DMS79 treated with DMSO at 0.1 percent for 48 hours (cell line): ENCODE results near the gene ZC3HAV1L.
"Not testable (repeated sequence)": the region's sequence is repeated elsewhere in the genome, so short reads cannot be mapped to it uniquely, and the experiment has no call there.

Experiments used
- DNase-seq: peaks from one replicate; lab custom pipeline; 2025; lab: John Stamatoyannopoulos, UW

ZC3HAV1L gene

GRCh38 chr7:139035586-139036353 is at the start of gene ZC3HAV1L:
Gene ZC3HAV1L (minus strand): TSS chr7:139036042. CDS start chr7:139036017, 25 bp downstream.
- DNase-seq = peak; percentile 50

- DNase-seq = no peak
These were observed 48.9 kb upstream of the ZC3HAV1L start for GRCh38 chr7:139084709-139085108.

DNA sequence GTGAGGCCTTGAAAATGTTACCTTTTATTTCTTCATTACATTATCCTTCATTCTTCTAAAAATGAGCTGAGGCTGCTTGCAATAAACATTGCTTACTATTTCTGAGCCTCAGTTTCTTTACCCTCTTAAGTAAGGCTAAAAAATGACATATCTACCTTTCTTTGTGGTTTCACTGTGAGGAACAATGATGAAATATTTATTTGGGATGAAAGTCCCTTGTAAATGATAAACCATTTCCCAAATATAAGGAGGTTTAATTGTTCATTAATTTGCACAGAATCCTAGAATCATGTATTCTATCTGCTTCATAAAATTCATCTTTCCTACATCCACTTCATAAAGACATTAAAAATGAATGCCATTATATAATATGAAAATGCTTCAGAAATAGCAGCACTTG is 45.7 kb upstream of the ZC3HAV1L start:
- DNase-seq = no peak

DNA sequence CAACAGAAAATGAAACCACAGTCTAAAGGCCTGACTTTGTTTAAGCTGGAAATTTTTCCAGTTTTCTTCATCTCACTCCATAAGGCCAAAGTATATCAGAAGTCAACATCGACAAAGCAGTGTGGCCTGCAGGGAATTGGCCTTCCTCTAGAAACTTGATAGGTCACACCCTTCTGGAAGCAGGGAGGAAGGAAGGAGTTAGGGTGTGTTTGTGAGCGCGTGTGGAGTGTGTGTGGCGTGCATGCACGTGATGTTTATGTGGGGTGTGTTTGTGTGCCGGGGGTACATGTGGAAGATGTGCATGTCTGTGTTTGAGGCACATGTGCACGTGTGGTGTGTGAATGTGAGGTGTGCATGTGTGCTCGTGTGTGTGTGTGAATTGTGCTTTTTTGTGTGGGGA is 45.1 kb upstream of the ZC3HAV1L start:
- no peak for DNase-seq

GRCh38 chr7:139079861-139080260 is 44.0 kb upstream of the ZC3HAV1L start:
- no peak for DNase-seq

GRCh38 chr7:139078911-139079310 is 43.1 kb upstream of the ZC3HAV1L start:
- no peak for DNase-seq

- DNase-seq = no peak
These were observed 42.6 kb upstream of the ZC3HAV1L start for GRCh38 chr7:139078399-139078798.

DNA sequence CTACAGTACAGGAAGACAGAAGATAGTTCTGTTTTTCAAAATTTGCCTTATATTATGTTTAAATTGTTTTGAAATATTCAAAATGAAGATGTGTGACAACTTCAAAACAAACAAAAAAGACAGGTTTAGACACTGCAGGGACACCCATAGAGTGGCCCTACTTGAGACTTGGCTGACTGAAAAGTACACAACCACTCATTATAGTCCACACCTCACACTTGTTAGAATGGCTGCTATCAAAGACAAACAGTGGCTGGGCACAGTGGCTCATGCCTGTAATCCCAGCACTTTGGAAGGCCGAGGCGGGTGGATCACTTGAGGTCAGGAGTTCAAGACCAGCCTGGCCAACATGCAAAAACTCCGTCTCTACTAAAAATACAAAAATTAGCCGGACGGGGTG is 41.9 kb upstream of the ZC3HAV1L start:
- DNase-seq = not testable (repeated sequence)

- no peak for DNase-seq
These were observed 40.2 kb upstream of the ZC3HAV1L start for GRCh38 chr7:139075871-139076686.

DNA sequence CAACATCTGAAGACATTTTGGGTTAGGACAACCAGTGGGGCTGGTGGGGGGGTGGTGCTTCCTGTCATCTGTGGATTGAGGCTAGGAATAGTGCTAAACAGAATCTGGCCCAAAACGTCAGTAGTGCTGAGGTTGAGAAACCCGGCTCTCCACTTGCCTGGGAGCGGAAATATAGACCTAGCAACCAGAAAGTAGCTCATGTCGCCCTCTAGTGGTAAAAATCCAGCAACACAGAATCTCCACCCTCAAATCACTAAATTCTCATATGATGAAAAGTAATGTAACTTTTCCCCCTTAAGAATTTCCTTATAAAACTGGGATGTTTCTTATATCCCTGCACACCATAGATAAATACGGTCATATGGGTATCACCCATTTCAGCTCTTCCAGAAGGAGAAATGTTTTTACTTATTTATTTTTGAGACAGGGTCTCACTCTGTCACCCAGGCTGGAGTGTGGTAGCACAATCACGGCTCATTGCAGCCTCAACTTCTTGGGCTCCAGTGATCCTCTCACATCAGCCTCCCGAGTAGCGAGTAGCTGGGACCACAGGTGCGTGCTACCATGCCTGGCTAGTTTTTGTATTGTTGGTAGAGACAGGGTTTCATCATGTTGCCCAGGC is 39.3 kb upstream of the ZC3HAV1L start:
- peak; percentile 70 for DNase-seq

GRCh38 chr7:139072796-139073195 is 37.0 kb upstream of the ZC3HAV1L start:
- DNase-seq = no peak

DNA sequence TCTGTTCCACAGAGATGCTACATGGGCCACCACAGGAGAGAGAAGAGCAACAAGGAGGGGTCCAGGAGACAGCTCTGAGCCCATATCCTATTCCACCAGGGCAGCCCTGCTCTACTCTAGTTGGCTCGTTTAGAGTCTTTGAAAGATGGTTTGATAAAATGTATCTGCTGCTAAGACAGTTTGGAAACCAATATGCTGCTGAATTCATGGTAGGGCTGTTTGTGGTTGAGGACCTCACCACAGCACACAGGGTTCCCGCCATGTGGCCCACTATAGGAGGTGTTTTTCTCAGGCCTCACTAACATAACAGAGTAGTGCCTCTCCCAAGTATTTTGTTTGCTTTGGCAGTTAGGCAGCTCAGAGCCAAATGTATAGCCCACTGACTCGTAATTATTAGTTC is 35.8 kb upstream of the ZC3HAV1L start:
- DNase-seq = no peak

DNA sequence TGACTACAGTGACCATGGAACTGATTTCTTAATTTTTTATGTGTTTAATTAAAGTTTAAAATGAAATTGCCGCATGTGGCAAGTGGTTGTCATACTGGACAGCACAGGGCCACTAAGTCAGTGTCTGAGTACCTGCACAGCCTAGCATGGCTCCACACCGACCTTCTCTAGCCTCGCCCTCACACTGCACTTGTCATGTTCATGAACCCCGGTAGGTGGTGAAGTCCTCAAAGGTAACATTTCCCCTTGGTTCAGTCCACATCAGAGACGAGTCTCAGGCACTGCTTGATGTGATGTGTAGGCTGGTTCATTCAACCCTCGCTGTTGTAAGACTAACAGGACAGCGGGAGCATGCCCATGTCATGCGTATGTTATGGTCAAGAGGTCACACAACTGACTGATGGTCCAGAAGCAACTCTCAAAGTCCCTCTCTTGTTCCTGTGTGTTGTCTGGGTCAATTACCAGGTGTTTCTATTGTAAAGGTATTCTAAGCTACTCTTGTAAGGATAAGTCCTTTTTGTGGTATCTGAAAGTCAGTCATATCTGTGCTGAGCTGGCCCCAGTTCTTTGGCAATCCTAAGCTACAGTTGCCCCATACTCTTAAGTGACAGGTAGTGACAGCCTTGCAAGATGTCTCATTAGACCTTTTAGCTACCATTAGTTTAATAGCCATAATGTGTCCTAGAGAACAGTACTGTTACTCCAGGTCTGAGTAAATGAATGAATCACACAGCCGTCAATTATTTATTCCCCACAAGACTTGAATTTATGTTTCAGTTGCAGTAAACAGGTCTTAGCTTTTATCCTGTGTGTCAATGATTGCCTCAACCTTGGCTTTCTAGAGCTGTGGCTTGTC is 32.9 kb upstream of the ZC3HAV1L start:
- DNase-seq = no peak

- DNase-seq = no peak
These were observed 30.5 kb upstream of the ZC3HAV1L start for GRCh38 chr7:139066315-139066714.

DNA sequence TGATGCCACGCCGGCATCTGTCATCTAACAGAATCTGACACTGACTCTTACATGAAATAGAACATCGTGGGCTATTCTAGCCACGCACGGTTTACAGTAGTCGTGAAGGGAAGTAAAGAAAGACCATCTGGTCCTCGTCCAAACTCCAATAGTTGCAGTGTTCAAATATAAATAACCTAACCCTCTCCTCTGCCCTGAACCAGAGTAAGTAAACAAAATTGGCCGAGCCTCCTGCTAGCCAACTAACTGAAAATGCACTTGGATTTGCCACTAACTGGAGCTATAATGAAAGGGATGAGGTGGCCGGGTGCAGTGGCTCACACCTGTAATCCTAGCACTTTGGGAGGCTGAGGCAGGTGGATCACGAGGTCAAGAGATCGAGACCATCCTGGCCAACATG is 29.5 kb upstream of the ZC3HAV1L start:
- DNase-seq = no peak

- no peak for DNase-seq
These were observed 25.6 kb upstream of the ZC3HAV1L start for GRCh38 chr7:139061416-139061815.

DNA sequence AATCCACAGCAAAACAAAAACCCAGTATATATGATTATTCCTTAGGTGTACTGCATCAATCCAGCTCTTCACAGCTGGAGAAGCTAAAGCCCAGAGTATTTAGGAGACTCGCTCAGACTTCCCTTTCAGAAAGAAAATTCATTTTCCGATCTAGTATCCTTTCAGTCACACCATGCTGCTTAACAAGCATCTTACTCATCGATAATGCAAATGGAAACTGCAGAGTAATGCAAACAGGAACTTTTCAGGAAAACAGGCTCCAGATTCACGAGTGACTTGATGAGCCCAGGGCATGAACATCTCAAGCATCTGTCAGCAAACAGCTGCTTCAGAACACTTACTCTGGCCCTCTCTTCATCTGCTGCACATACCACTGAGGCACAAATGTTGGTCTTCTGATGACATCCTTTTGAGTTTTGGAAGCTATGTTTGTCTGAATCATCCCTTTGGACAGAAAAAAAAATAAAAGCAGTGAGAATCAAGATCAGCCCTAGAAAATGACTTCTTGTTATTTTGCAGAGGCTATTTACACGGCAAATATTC is 24.9 kb upstream of the ZC3HAV1L start:
- no peak for DNase-seq

GRCh38 chr7:139059905-139060304 is 24.1 kb upstream of the ZC3HAV1L start:
- DNase-seq = no peak

GRCh38 chr7:139058943-139059342 is 23.1 kb upstream of the ZC3HAV1L start:
- DNase-seq = no peak

GRCh38 chr7:139055674-139056073 is 19.8 kb upstream of the ZC3HAV1L start:
- no peak for DNase-seq

DNA sequence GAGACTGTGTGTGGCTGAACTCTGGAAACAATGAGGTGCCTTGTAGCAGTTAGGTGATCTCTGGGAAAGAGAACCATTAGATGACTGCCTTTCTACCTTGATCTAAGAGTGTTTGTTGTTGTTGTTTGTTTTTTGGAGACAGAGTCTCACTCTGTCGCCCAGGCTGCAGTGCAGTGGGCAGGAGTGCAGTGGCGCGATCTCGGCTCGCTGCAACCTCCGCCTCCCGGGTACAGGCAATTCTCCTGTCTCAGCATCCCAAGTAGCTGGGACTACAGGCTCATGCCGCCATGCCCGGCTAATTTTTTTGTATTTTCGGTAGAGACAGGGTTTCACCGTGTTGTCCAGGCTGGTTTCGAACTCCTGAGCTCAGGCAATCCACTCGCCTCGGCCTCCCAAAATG is 18.8 kb upstream of the ZC3HAV1L start:
- not testable (repeated sequence) for DNase-seq

- no peak for DNase-seq
These were observed 18.3 kb upstream of the ZC3HAV1L start for GRCh38 chr7:139054101-139054500.
